Activated CD4-positive, alpha-beta T cell treated with anti-CD3 and anti-CD28 coated beads, Interleukin-2, amount 10 ng/mL, durations not matched to agents 24 days and 14 days (primary cell): ENCODE measurements around the gene ESRP2. TPM values are rescaled to one million over a fixed set of nuclear protein-coding genes. Genes with fewer than 3 reads are reported as not detected.
A peak's percentile ranks its signal among the peaks of the same experiment; 100 is the strongest.

Experiments used
- DNase-seq: peaks from one replicate; pipeline ENCODE4 v3.0.0; 2022
- H3K27ac Mint-ChIP-seq: one replicate; pipeline ENCODE4 v1.8.0; 2022; ENCODE audit warnings: mild to moderate bottlenecking, mixed read lengths
- H3K27me3 Mint-ChIP-seq: one replicate; pipeline ENCODE4 v1.8.0; 2022; ENCODE audit warnings: mixed read lengths
- H3K36me3 Mint-ChIP-seq: one replicate; pipeline ENCODE4 v1.8.0; 2022; ENCODE audit warnings: low read depth, mild to moderate bottlenecking, mixed read lengths
- H3K4me1 Mint-ChIP-seq: one replicate; pipeline ENCODE4 v1.8.0; 2021; ENCODE audit warnings: mixed read lengths
- H3K4me3 Mint-ChIP-seq: one replicate; pipeline ENCODE4 v1.8.0; 2022; ENCODE audit warnings: mild to moderate bottlenecking, moderate library complexity, mixed read lengths
- H3K9me3 Mint-ChIP-seq: one replicate; pipeline ENCODE4 v1.8.0; 2021; ENCODE audit warnings: mixed read lengths
- intact Hi-C: fragments of 100-400 bp; cut with micrococcal nuclease; formaldehyde crosslinking; loops from one replicate; pipeline ENCODE4 v1.15.1; 2023
- total RNA-seq: library from RNA; stranded (reverse); gene quantifications from 2 replicates; pipeline ENCODE4 v1.2.3, GENCODE V29; 2022

The ESRP2 gene
- 0.07 and 0.09 TPM in 2 replicates for total RNA-seq

GRCh38 chr16:68235887-68236136 lies at the start of gene ESRP2:
TSS of gene ESRP2 (minus strand) at chr16:68236127. CDS start at chr16:68236045, 82 bp downstream.
- intact Hi-C loops, result no loop called here
- Mint-ChIP-seq H3K27ac (peak within 1 kb of the TSS; percentile 70), H3K36me3 (peaks cover 5% of the 10 kb centered on the region), H3K9me3 (no peaks in the 10 kb centered on the region), H3K4me1 (peaks cover 32% of the 10 kb centered on the region), H3K27me3 (peaks cover 2% of the 10 kb centered on the region), H3K4me3 (peak within 1 kb of the TSS; percentile 92)
- no peak for DNase-seq

GRCh38 chr16:68285683-68286082 lies 49.8 kb upstream of the ESRP2 start:
- Mint-ChIP-seq H3K4me3 (peak overlapping the region; percentile 80), H3K27ac (peak overlapping the region; percentile 85), H3K4me1 (peaks cover 81% of the 10 kb centered on the region), H3K27me3 (no peaks in the 10 kb centered on the region), H3K9me3 (no peaks in the 10 kb centered on the region), H3K36me3 (peaks cover 71% of the 10 kb centered on the region)
- intact Hi-C loops, result loop anchor here (1.0 kb wide), 1 partner anchor 20 kb away; no protein-coding TSS in a partner anchor
- DNase-seq, result no peak

- Mint-ChIP-seq H3K36me3 (peaks cover 68% of the 10 kb centered on the region), H3K9me3 (no peaks in the 10 kb centered on the region), H3K4me3 (peak overlapping the region; percentile 80), H3K27ac (peak overlapping the region; percentile 85), H3K4me1 (peaks cover 77% of the 10 kb centered on the region), H3K27me3 (no peaks in the 10 kb centered on the region)
- peak; percentile 78 for DNase-seq
- intact Hi-C loops, result loop anchor here (1.0 kb wide), 1 partner anchor 10 kb away; no protein-coding TSS in a partner anchor
These were observed 48.9 kb upstream of the ESRP2 start for GRCh38 chr16:68284847-68285246.

GRCh38 chr16:68283801-68284598 lies 48.1 kb upstream of the ESRP2 start:
- Mint-ChIP-seq H3K27me3 (no peaks in the 10 kb centered on the region), H3K4me1 (peaks cover 73% of the 10 kb centered on the region), H3K9me3 (no peaks in the 10 kb centered on the region), H3K27ac (peak overlapping the region; percentile 85), H3K36me3 (peaks cover 70% of the 10 kb centered on the region), H3K4me3 (peak overlapping the region; percentile 80)
- peak; percentile 72 for DNase-seq
- intact Hi-C loops, result loop anchor here (1.0 kb wide), 1 partner anchor 9 kb away; no protein-coding TSS in a partner anchor

GRCh38 chr16:68283346-68283745 lies 47.4 kb upstream of the ESRP2 start:
- H3K36me3 Mint-ChIP-seq, result peaks cover 70% of the 10 kb centered on the region
- intact Hi-C loops, result no loop called here
- H3K27me3 Mint-ChIP-seq, result no peaks in the 10 kb centered on the region
- H3K9me3 Mint-ChIP-seq, result no peaks in the 10 kb centered on the region
- H3K4me1 Mint-ChIP-seq, result peaks cover 73% of the 10 kb centered on the region
- H3K27ac Mint-ChIP-seq, result peak overlapping the region; percentile 85
- peak overlapping the region; percentile 80 for H3K4me3 Mint-ChIP-seq
- DNase-seq, result no peak

GRCh38 chr16:68282064-68282452 lies 46.1 kb upstream of the ESRP2 start:
- H3K27me3 Mint-ChIP-seq, result no peaks in the 10 kb centered on the region
- DNase-seq, result no peak
- H3K4me1 Mint-ChIP-seq, result peaks cover 61% of the 10 kb centered on the region
- peaks cover 58% of the 10 kb centered on the region for H3K36me3 Mint-ChIP-seq
- no peaks in the 10 kb centered on the region for H3K9me3 Mint-ChIP-seq
- H3K4me3 Mint-ChIP-seq, result peak overlapping the region; percentile 54
- intact Hi-C loops, result no loop called here
- H3K27ac Mint-ChIP-seq, result peak overlapping the region; percentile 81

- peaks cover 59% of the 10 kb centered on the region for H3K36me3 Mint-ChIP-seq
- peak overlapping the region; percentile 54 for H3K4me3 Mint-ChIP-seq
- peaks cover 62% of the 10 kb centered on the region for H3K4me1 Mint-ChIP-seq
- no peaks in the 10 kb centered on the region for H3K9me3 Mint-ChIP-seq
- peak; percentile 78 for DNase-seq
- intact Hi-C loops, result no loop called here
- H3K27me3 Mint-ChIP-seq, result no peaks in the 10 kb centered on the region
- H3K27ac Mint-ChIP-seq, result peak overlapping the region; percentile 81
These were observed 45.6 kb upstream of the ESRP2 start for GRCh38 chr16:68281368-68282063.

- H3K9me3 Mint-ChIP-seq, result no peaks in the 10 kb centered on the region
- intact Hi-C loops, result no loop called here
- peaks cover 63% of the 10 kb centered on the region for H3K36me3 Mint-ChIP-seq
- no peaks in the 10 kb centered on the region for H3K27me3 Mint-ChIP-seq
- peak overlapping the region; percentile 42 for H3K27ac Mint-ChIP-seq
- peaks cover 67% of the 10 kb centered on the region for H3K4me1 Mint-ChIP-seq
- DNase-seq, result no peak
- H3K4me3 Mint-ChIP-seq, result peak overlapping the region; percentile 39
These were observed 44.0 kb upstream of the ESRP2 start for GRCh38 chr16:68279726-68280558.

GRCh38 chr16:68276223-68276622 lies 40.3 kb upstream of the ESRP2 start:
- no peak for DNase-seq
- peaks cover 60% of the 10 kb centered on the region for H3K36me3 Mint-ChIP-seq
- intact Hi-C loops, result no loop called here
- peak overlapping the region; percentile 83 for H3K27ac Mint-ChIP-seq
- H3K4me3 Mint-ChIP-seq, result peak overlapping the region; percentile 73
- no peaks in the 10 kb centered on the region for H3K27me3 Mint-ChIP-seq
- H3K9me3 Mint-ChIP-seq, result no peaks in the 10 kb centered on the region
- peaks cover 65% of the 10 kb centered on the region for H3K4me1 Mint-ChIP-seq

- peak; percentile 85 for DNase-seq
- intact Hi-C loops, result loop anchor here (1.0 kb wide), 2 partner anchors 9 to 11 kb away; partner anchors contain the start of gene SLC7A6
- Mint-ChIP-seq H3K27ac (peak overlapping the region; percentile 83), H3K36me3 (peaks cover 62% of the 10 kb centered on the region), H3K4me3 (peak overlapping the region; percentile 73), H3K4me1 (peaks cover 64% of the 10 kb centered on the region), H3K27me3 (no peaks in the 10 kb centered on the region), H3K9me3 (no peaks in the 10 kb centered on the region)
These were observed 39.8 kb upstream of the ESRP2 start for GRCh38 chr16:68275611-68276191.

GRCh38 chr16:68274441-68274840 lies 38.5 kb upstream of the ESRP2 start:
- no peaks in the 10 kb centered on the region for H3K9me3 Mint-ChIP-seq
- peaks cover 70% of the 10 kb centered on the region for H3K4me1 Mint-ChIP-seq
- DNase-seq, result no peak
- H3K4me3 Mint-ChIP-seq, result peak overlapping the region; percentile 64
- no peaks in the 10 kb centered on the region for H3K27me3 Mint-ChIP-seq
- intact Hi-C loops, result no loop called here
- peaks cover 61% of the 10 kb centered on the region for H3K36me3 Mint-ChIP-seq
- peak overlapping the region; percentile 92 for H3K27ac Mint-ChIP-seq

GRCh38 chr16:68273896-68274295 lies 38.0 kb upstream of the ESRP2 start:
- H3K4me1 Mint-ChIP-seq, result peaks cover 74% of the 10 kb centered on the region
- H3K27me3 Mint-ChIP-seq, result no peaks in the 10 kb centered on the region
- H3K4me3 Mint-ChIP-seq, result peak overlapping the region; percentile 64
- peaks cover 62% of the 10 kb centered on the region for H3K36me3 Mint-ChIP-seq
- H3K27ac Mint-ChIP-seq, result peak overlapping the region; percentile 92
- no peak for DNase-seq
- H3K9me3 Mint-ChIP-seq, result no peaks in the 10 kb centered on the region
- intact Hi-C loops, result loop anchor here (2.0 kb wide), 1 partner anchor 15 kb away; no protein-coding TSS in a partner anchor

- DNase-seq, result no peak
- peak overlapping the region; percentile 92 for H3K27ac Mint-ChIP-seq
- peaks cover 74% of the 10 kb centered on the region for H3K4me1 Mint-ChIP-seq
- H3K9me3 Mint-ChIP-seq, result no peaks in the 10 kb centered on the region
- H3K27me3 Mint-ChIP-seq, result no peaks in the 10 kb centered on the region
- H3K4me3 Mint-ChIP-seq, result peak overlapping the region; percentile 82
- intact Hi-C loops, result loop anchor here (2.0 kb wide), 1 partner anchor 15 kb away; no protein-coding TSS in a partner anchor
- H3K36me3 Mint-ChIP-seq, result peaks cover 62% of the 10 kb centered on the region
These were observed 37.5 kb upstream of the ESRP2 start for GRCh38 chr16:68273459-68273858.
